NCI-H460 (cell line): Measurements from ENCODE around the gene PDGFA. TPM values are rescaled to one million over a fixed set of nuclear protein-coding genes. Genes with fewer than 3 reads are reported as not detected.

Source experiments
- DNase-seq: peaks from one replicate; pipeline ENCODE4 v3.0.0-alpha.2; 2016; ENCODE audit warnings: low read depth; ENCODE audit errors: extremely low read depth
- total RNA-seq: library from RNA; depleted of rRNA; stranded (reverse); fragments of >200 nt; shearing (Covaris generic); gene quantifications from 2 replicates; pipeline ENCODE4 v1.2.3, GENCODE V29; 2014

Gene PDGFA
- total RNA-seq, 1 experiment from 2014 or later = 20.3 TPM

- DNase-seq = no peak
These were observed 25.4 kb downstream of the PDGFA start for GRCh38 chr7:494259-494687.

- DNase-seq = no peak
These were observed 25.9 kb downstream of the PDGFA start for GRCh38 chr7:493661-494251.

GRCh38 chr7:492714-493065, 27.0 kb downstream of the PDGFA start:
- DNase-seq = no peak

- DNase-seq = no peak
These were observed 27.5 kb downstream of the PDGFA start for GRCh38 chr7:491958-492713.

- DNase-seq = no peak
These were observed 28.2 kb downstream of the PDGFA start for GRCh38 chr7:491292-491957.

GRCh38 chr7:490461-491291, 29.0 kb downstream of the PDGFA start:
- no peak for DNase-seq

GRCh38 chr7:489876-490275, 29.8 kb downstream of the PDGFA start:
- no peak for DNase-seq

GRCh38 chr7:486216-486743, 33.4 kb downstream of the PDGFA start:
- DNase-seq = no peak

- DNase-seq = no peak
These were observed 34.2 kb downstream of the PDGFA start for GRCh38 chr7:485188-486081.

- DNase-seq = no peak
These were observed 35.1 kb downstream of the PDGFA start for GRCh38 chr7:484356-485101.

GRCh38 chr7:483656-484355, 35.8 kb downstream of the PDGFA start:
- DNase-seq = no peak

- no peak for DNase-seq
These were observed 37.0 kb downstream of the PDGFA start for GRCh38 chr7:482521-483083.

- DNase-seq = no peak
These were observed 38.3 kb downstream of the PDGFA start for GRCh38 chr7:481219-481930.

- no peak for DNase-seq
These were observed 39.0 kb downstream of the PDGFA start for GRCh38 chr7:480531-481218.

- DNase-seq = no peak
These were observed 39.6 kb downstream of the PDGFA start for GRCh38 chr7:479948-480499.

GRCh38 chr7:479115-479947, 40.3 kb downstream of the PDGFA start:
- no peak for DNase-seq
